ENCODE data around the gene FAM200A.
"Not testable (repeated sequence)": the region's sequence is repeated elsewhere in the genome, so short reads cannot be mapped to it uniquely, and the experiment has no call there.

FAM200A gene

GRCh38 chr7:99551767-99552463, at the start of gene FAM200A:
Gene FAM200A, minus strand, starts transcription at chr7:99552114. Its CDS starts 3,707 bp downstream, at chr7:99548407.
- DNase-seq = peak; percentile 69

- DNase-seq = no peak
Observed at GRCh38 chr7:99599836-99600235, 47.9 kb upstream of the FAM200A start.

- no peak for DNase-seq
Observed at GRCh38 chr7:99597762-99598501, 46.0 kb upstream of the FAM200A start, which contains the start of gene TMEM225B. Gene TMEM225B, plus strand, starts transcription at chr7:99598267. Its CDS starts 6,122 bp downstream, at chr7:99604389.

- no peak for DNase-seq
Observed at GRCh38 chr7:99596408-99596955, 44.6 kb upstream of the FAM200A start.

- no peak for DNase-seq
Observed at GRCh38 chr7:99594948-99595745, 43.2 kb upstream of the FAM200A start.

- DNase-seq = no peak
Observed at GRCh38 chr7:99588868-99589267, 37.0 kb upstream of the FAM200A start.

- not testable (repeated sequence) for DNase-seq
Observed at GRCh38 chr7:99580778-99581332, 28.9 kb upstream of the FAM200A start.

GRCh38 chr7:99579956-99580777, 28.3 kb upstream of the FAM200A start:
- no peak for DNase-seq

- no peak for DNase-seq
Observed at GRCh38 chr7:99579281-99579955, 27.5 kb upstream of the FAM200A start.

- no peak for DNase-seq
Observed at GRCh38 chr7:99576251-99576650, 24.3 kb upstream of the FAM200A start.

GRCh38 chr7:99573257-99573656, 21.3 kb upstream of the FAM200A start:
- DNase-seq = no peak

- no peak for DNase-seq
Observed at GRCh38 chr7:99571768-99572167, 19.9 kb upstream of the FAM200A start.

- not testable (repeated sequence) for DNase-seq
Observed at GRCh38 chr7:99568770-99569169, 16.9 kb upstream of the FAM200A start.

- DNase-seq = no peak
Observed at GRCh38 chr7:99563650-99564049, 11.7 kb upstream of the FAM200A start.

GRCh38 chr7:99562832-99563231, 10.9 kb upstream of the FAM200A start:
- no peak for DNase-seq

- no peak for DNase-seq
Observed at GRCh38 chr7:99562114-99562784, 10.3 kb upstream of the FAM200A start.

- DNase-seq = no peak
Observed at GRCh38 chr7:99561737-99562051, 9.8 kb upstream of the FAM200A start.

- DNase-seq = no peak
Observed at GRCh38 chr7:99560834-99561736, 9.2 kb upstream of the FAM200A start.

GRCh38 chr7:99559175-99559915, 7.4 kb upstream of the FAM200A start:
- no peak for DNase-seq

Measured in GF-D8 (cell line).